ENCODE data around the gene ADGRG1. TPM values are rescaled to one million over a fixed set of nuclear protein-coding genes. Genes with fewer than 3 reads are reported as not detected.

Gene ADGRG1
- polyA plus RNA-seq, 1 experiment = 1.1 TPM

DNA sequence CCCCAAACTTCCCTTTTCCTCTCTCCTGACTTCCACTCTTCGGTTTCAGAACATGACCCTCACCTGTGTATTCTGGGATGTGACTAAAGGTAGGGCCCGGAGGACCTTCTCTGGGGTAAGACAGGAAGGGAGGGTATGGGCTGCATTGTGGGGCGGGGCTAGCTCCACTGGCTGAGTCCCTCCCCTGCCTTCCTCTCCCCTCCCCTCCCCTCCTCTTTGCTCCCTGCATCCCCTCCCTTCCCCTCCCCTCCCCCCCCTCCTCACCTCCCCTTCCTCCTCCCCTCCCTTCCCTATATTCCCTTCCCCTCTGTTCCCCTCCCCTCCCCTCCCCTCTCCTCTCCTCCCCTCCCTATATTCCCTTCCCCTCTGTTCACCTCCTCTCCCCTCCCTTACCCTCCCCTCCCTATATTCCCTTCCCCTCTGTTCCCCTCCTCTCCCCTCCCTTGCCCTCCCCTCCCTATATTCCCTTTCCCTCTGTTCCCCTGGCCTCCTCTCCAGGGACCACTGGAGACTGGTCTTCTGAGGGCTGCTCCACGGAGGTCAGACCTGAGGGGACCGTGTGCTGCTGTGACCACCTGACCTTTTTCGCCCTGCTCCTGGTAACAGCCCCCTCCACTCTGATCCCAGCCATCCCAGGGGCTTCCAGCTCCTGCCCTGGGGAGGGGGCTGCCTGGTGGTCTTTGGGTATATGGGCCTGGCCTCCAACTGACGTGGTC, 51.5 kb downstream of the ADGRG1 start:
- ChIA-PET POLR2A (no interaction called here), CTCF (no interaction called here)
- TF ChIP-seq, protein P1, sequence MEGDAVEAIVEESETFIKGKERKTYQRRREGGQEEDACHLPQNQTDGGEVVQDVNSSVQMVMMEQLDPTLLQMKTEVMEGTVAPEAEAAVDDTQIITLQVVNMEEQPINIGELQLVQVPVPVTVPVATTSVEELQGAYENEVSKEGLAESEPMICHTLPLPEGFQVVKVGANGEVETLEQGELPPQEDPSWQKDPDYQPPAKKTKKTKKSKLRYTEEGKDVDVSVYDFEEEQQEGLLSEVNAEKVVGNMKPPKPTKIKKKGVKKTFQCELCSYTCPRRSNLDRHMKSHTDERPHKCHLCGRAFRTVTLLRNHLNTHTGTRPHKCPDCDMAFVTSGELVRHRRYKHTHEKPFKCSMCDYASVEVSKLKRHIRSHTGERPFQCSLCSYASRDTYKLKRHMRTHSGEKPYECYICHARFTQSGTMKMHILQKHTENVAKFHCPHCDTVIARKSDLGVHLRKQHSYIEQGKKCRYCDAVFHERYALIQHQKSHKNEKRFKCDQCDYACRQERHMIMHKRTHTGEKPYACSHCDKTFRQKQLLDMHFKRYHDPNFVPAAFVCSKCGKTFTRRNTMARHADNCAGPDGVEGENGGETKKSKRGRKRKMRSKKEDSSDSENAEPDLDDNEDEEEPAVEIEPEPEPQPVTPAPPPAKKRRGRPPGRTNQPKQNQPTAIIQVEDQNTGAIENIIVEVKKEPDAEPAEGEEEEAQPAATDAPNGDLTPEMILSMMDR (IDR thresholded peaks at IDR 0.05; ENCODE audit: insufficient read depth, low read depth, low read length) = no peak
- Histone ChIP-seq H3K36me3 (ENCODE audit: control insufficient read depth, insufficient read depth, low read length) (no peaks in the 10 kb centered on the region), H3K27me3 (ENCODE audit: control insufficient read depth, insufficient read depth, low read length) (peaks cover 7% of the 10 kb centered on the region), H3K4me3 (ENCODE audit: low read depth, low read length) (no peak overlapping the region)
- no peak for DNase-seq (ENCODE audit: low read depth)

DNA sequence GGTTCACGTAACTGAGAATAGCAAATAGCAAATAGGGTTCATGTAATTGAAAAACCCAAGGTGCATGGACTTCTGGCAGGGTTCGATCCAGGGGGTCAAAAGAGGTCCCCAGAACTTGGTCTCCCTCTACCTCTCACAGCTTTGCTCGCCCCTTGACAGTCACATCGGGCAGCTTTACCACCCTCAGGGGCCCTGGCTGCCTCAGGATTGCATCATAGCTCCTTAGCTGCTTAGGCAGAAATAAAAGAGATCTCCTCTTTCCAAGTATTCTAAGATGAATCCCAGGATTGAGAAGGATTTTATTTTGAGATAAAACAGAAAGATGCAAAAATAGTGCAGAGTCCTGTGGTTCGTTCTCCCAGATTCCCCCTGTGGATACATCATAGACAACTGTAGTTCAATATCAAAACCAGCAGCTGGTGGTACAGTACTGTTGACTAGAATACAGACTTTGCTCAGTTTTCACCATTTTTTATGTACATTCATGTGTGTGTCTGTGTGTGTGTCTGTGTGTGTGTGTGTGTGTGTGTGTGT, 52.5 kb downstream of the ADGRG1 start:
- no peaks in the 10 kb centered on the region for H3K36me3 ChIP-seq (ENCODE audit: control insufficient read depth, insufficient read depth, low read length)
- DNase-seq (ENCODE audit: low read depth) = no peak
- TF ChIP-seq, protein P1 (IDR thresholded peaks at IDR 0.05; ENCODE audit: insufficient read depth, low read depth, low read length) = no peak
- no peak overlapping the region for H3K4me3 ChIP-seq (ENCODE audit: low read depth, low read length)
- ChIA-PET POLR2A (no interaction called here), CTCF (no interaction called here)
- peaks cover 7% of the 10 kb centered on the region for H3K27me3 ChIP-seq (ENCODE audit: control insufficient read depth, insufficient read depth, low read length)

DNA sequence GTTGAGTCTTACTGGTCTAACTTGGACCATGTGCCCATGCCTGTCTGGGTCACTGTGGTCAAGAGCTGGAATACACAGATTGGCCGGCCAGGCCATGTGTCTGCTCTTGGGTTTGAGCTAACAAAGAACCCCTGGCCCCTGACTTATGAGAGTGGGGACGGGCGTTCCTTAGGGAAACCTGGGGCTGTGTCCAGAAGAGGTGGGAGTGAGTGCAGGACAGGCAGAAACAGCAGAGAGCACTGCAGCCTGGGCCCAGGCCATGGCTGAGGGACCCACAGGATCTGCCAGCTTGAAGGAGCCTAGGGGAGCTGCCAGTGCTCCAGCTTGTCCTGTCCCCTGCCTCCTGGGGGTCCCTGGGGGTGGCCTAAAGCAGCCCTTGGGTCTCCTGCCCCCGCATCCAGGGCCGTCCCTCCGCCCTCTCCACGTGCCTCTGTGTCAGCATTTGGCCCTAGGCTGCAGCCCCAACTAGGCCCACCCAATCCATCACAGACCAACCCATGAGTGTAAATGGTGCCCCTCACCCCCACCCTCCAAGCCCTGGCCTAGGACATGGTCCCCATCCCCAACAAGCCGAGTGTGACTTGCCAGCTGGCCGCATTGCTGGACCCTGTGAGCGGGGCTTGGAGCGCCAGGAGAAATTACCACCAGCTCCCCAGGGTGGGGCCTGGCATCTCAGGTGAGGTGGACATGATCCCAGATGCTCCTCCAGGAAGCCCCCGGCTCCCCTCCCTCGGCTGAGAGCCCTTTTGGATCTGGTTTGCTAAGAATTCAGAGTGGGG, 53.7 kb downstream of the ADGRG1 start:
- DNase-seq (ENCODE audit: low read depth) = no peak
- peaks cover 4% of the 10 kb centered on the region; the same call in 1 of the 2 replicates for H3K27me3 ChIP-seq (ENCODE audit: control insufficient read depth, insufficient read depth, low read length)
- H3K4me3 ChIP-seq (ENCODE audit: low read depth, low read length) = no peak overlapping the region
- ChIA-PET CTCF (interaction anchor here (0.7 to 1.0 kb wide), 2 partner anchors 13 to 396 kb away, joined by 3 read pairs; partner anchors contain the start of gene DRC7), POLR2A (no interaction called here)
- TF ChIP-seq, protein P1 (IDR thresholded peaks at IDR 0.05; ENCODE audit: insufficient read depth, low read depth, low read length) = no peak
- no peaks in the 10 kb centered on the region for H3K36me3 ChIP-seq (ENCODE audit: control insufficient read depth, insufficient read depth, low read length)

DNA sequence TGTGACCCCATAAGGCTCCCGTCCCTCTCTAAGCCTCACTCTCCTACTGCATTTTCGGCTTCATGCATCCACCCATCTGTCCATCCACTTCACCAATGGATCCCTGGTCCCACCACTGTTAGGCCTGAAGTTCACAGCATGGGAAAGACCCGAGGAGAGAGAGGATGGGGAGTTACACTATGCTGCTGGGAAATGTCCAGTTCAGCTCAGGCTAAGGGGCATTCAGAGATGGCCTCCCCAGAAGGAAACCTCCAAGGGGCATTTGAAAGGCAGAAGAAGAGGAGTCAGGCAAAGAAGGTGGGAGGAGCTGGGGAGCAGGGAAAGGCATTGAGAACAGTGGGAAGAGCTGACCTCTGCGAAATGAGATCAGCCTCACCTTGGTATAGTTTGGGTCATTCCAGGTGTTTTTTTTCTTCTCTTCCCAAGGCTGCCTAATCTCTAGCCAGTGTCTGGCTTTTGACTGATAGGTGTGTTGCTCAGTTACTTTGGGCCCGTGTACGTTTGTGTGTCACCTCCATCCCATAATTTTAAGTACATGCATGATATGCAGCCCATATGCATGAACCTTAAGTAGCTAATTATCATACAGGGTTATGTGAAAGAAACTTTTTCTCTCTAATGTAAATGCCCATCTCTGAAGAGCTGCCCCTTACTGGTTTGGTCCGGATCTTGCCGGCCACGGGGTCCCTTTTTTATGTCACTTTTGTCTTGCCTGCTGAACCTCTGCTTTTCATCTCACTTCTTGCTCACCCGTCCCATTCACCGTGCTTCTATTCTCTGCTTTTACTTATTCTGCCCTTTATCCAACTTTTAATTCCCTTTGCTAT, 54.6 kb downstream of the ADGRG1 start:
- CTCF ChIA-PET = interaction anchor here (1.0 to 1.1 kb wide), 3 partner anchors 11 to 35 kb away, joined by 3 read pairs; partner anchors contain the start of gene DRC7
- no peaks in the 10 kb centered on the region for H3K36me3 ChIP-seq (ENCODE audit: control insufficient read depth, insufficient read depth, low read length)
- TF ChIP-seq, protein P1 (IDR thresholded peaks at IDR 0.05; ENCODE audit: insufficient read depth, low read depth, low read length) = no peak
- DNase-seq (ENCODE audit: low read depth) = no peak
- POLR2A ChIA-PET = no interaction called here
- peaks cover 4% of the 10 kb centered on the region; the same call in 1 of the 2 replicates for H3K27me3 ChIP-seq (ENCODE audit: control insufficient read depth, insufficient read depth, low read length)
- H3K4me3 ChIP-seq (ENCODE audit: low read depth, low read length) = no peak overlapping the region

Measured in BJ (cell line).